HG03571 (cell line): ENCODE data around the gene JAG2.
"Not testable (repeated sequence)": the region's sequence is repeated elsewhere in the genome, so short reads cannot be mapped to it uniquely, and the experiment has no call there.

Source experiments
- ATAC-seq: cut with Tn5 transposase; IDR thresholded peaks from one replicate; pipeline ENCODE4 v1.9.1; 2021; ENCODE audit not compliant: unreplicated experiment

The JAG2 gene

GRCh38 chr14:105120056-105120455 is 48.5 kb downstream of the JAG2 start:
- no peak for ATAC-seq

GRCh38 chr14:105119408-105120025 is 49.1 kb downstream of the JAG2 start:
- no peak for ATAC-seq

GRCh38 chr14:105118646-105119407 is 49.7 kb downstream of the JAG2 start:
- no peak for ATAC-seq

- no peak for ATAC-seq
Measured at GRCh38 chr14:105117710-105118385, 50.7 kb downstream of the JAG2 start.

GRCh38 chr14:105117257-105117646 is 51.3 kb downstream of the JAG2 start:
- no peak for ATAC-seq

- ATAC-seq = no peak
Measured at GRCh38 chr14:105116451-105117256, 51.9 kb downstream of the JAG2 start.

GRCh38 chr14:105109243-105109642 is 59.3 kb downstream of the JAG2 start:
- not testable (repeated sequence) for ATAC-seq

GRCh38 chr14:105108516-105108864 is 60.1 kb downstream of the JAG2 start:
- no peak for ATAC-seq

GRCh38 chr14:105107781-105108515 is 60.6 kb downstream of the JAG2 start:
- ATAC-seq = no peak

- no peak for ATAC-seq
Measured at GRCh38 chr14:105107351-105107750, 61.2 kb downstream of the JAG2 start.

GRCh38 chr14:105105158-105105557 is 63.4 kb downstream of the JAG2 start:
- ATAC-seq = no peak

- ATAC-seq = no peak
Measured at GRCh38 chr14:105102893-105103292, 65.7 kb downstream of the JAG2 start.

- ATAC-seq = no peak
Measured at GRCh38 chr14:105102361-105102870, 66.2 kb downstream of the JAG2 start.

GRCh38 chr14:105100910-105101309 is 67.7 kb downstream of the JAG2 start:
- no peak for ATAC-seq

- ATAC-seq = no peak
Measured at GRCh38 chr14:105099778-105100177, 68.8 kb downstream of the JAG2 start.

GRCh38 chr14:105098316-105098715 is 70.3 kb downstream of the JAG2 start:
- ATAC-seq = no peak

GRCh38 chr14:105097794-105098127 is 70.8 kb downstream of the JAG2 start:
- ATAC-seq = no peak

GRCh38 chr14:105096206-105096875 is 72.2 kb downstream of the JAG2 start:
- no peak for ATAC-seq

GRCh38 chr14:105095236-105095805 is 73.3 kb downstream of the JAG2 start:
- no peak for ATAC-seq
